Mesothelial cell of epicardium (in vitro differentiated cells): ENCODE results near the gene MATR3. TPM values are rescaled to one million over a fixed set of nuclear protein-coding genes. Genes with fewer than 3 reads are reported as not detected.
"Not testable (repeated sequence)": the region's sequence is repeated elsewhere in the genome, so short reads cannot be mapped to it uniquely, and the experiment has no call there.

Experiments used
- DNase-seq, 2 experiments: peaks; one replicate each; pipeline ENCODE4 v3.0.0; 2021; ENCODE audit warnings: low spot score in 2 of 2; ENCODE audit not compliant: unreplicated experiment in 2 of 2
- H3K27ac Mint-ChIP-seq: 2 replicates; pipeline ENCODE4 v1.8.0; 2021; ENCODE audit warnings: mixed read lengths
- H3K27me3 Mint-ChIP-seq: 2 replicates; pipeline ENCODE4 v1.8.0; 2021; ENCODE audit warnings: low read depth, mixed read lengths
- H3K36me3 Mint-ChIP-seq: 2 replicates; pipeline ENCODE4 v1.8.0; 2021; ENCODE audit warnings: mixed read lengths
- H3K4me1 Mint-ChIP-seq: 2 replicates; pipeline ENCODE4 v1.8.0; 2021; ENCODE audit warnings: mixed read lengths
- H3K4me3 Mint-ChIP-seq: 2 replicates; pipeline ENCODE4 v1.8.0; 2021; ENCODE audit warnings: mild to moderate bottlenecking, moderate library complexity, mixed read lengths
- H3K9me3 Mint-ChIP-seq: 2 replicates; pipeline ENCODE4 v1.8.0; 2021; ENCODE audit warnings: mixed read lengths
- total RNA-seq: library from RNA; stranded (reverse); gene quantifications from 3 replicates; pipeline ENCODE4 v1.2.1, GENCODE V29; 2021
- TF ChIP-seq, protein P1 (sequence below): fragments of 200-600 bp; sonication (generic); IDR thresholded peaks from one replicate; pipeline ENCODE4 v1.5.0; 2021; ENCODE audit warnings: antibody characterized with exemption; ENCODE audit not compliant: unreplicated experiment

MATR3 gene
- total RNA-seq, 1 donor from 2014 or later, result 318 TPM

- Mint-ChIP-seq H3K4me3 (peak within 1 kb of the TSS; percentile 96), H3K27ac (peak within 1 kb of the TSS; percentile 99), H3K36me3 (peaks cover 15% of the 10 kb centered on the region), H3K9me3 (no peaks in the 10 kb centered on the region), H3K4me1 (peaks cover 30% of the 10 kb centered on the region), H3K27me3 (no peaks in the 10 kb centered on the region)
- DNase-seq, result peak; percentile 97 to 98
- TF ChIP-seq, protein P1, sequence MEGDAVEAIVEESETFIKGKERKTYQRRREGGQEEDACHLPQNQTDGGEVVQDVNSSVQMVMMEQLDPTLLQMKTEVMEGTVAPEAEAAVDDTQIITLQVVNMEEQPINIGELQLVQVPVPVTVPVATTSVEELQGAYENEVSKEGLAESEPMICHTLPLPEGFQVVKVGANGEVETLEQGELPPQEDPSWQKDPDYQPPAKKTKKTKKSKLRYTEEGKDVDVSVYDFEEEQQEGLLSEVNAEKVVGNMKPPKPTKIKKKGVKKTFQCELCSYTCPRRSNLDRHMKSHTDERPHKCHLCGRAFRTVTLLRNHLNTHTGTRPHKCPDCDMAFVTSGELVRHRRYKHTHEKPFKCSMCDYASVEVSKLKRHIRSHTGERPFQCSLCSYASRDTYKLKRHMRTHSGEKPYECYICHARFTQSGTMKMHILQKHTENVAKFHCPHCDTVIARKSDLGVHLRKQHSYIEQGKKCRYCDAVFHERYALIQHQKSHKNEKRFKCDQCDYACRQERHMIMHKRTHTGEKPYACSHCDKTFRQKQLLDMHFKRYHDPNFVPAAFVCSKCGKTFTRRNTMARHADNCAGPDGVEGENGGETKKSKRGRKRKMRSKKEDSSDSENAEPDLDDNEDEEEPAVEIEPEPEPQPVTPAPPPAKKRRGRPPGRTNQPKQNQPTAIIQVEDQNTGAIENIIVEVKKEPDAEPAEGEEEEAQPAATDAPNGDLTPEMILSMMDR, result peak; percentile 53
Observed at GRCh38 chr5:139341689-139342422, 48.3 kb downstream of the MATR3 start, which contains the start of gene PAIP2. PAIP2 (plus strand) TSS chr5:139341854; CDS start chr5:139363785, 21,931 bp downstream.

DNA sequence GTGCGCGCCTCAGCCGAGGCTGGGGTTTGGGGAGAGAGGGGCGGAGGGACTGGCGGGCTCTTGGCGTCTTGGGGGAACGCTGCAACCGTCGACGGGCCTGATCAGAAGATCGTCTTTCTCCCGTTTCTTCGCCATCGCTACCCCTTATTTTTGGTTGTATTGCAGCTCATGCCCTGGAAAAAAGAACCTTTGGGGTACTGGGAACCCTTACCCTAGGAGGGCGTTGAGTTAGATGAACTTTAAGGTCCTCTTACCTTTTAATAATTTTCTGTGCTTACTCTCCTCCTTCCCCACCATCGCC, 48.8 kb downstream of the MATR3 start:
- Mint-ChIP-seq H3K27me3 (no peaks in the 10 kb centered on the region), H3K4me1 (peaks cover 30% of the 10 kb centered on the region), H3K36me3 (peaks cover 17% of the 10 kb centered on the region), H3K9me3 (no peaks in the 10 kb centered on the region), H3K27ac (peak overlapping the region; percentile 99), H3K4me3 (peak overlapping the region; percentile 96)
- TF ChIP-seq, protein P1, result no peak
- DNase-seq, result no peak

- Mint-ChIP-seq H3K36me3 (peaks cover 17% of the 10 kb centered on the region), H3K9me3 (no peaks in the 10 kb centered on the region), H3K27ac (peak overlapping the region; percentile 99), H3K4me3 (peak overlapping the region; percentile 96), H3K27me3 (no peaks in the 10 kb centered on the region), H3K4me1 (peaks cover 30% of the 10 kb centered on the region)
- DNase-seq, result no peak
- TF ChIP-seq, protein P1, result no peak
Observed at GRCh38 chr5:139343476-139343875, 49.9 kb downstream of the MATR3 start.

DNA sequence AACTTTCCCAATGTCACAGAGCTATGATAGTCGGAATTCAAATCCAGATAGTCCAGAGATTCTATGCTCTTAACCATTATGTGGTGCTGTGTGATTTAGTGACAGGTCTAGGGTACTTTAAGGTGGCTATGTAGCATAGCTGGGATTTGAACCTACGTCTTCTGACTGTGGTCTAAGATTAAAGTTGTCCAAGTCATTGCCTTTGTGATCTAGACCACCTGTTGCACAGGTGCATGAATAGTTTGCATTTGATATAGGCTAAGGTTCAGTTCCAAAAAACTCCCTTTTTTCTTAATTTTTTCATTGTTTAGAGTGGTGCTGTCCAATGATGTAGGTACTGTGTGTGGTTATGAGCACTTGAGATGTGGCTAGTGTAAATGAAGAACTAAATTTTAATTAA, 50.6 kb downstream of the MATR3 start:
- Mint-ChIP-seq H3K4me1 (peaks cover 30% of the 10 kb centered on the region), H3K9me3 (no peaks in the 10 kb centered on the region), H3K27ac (no peak overlapping the region), H3K4me3 (peak overlapping the region; percentile 44), H3K36me3 (peaks cover 20% of the 10 kb centered on the region), H3K27me3 (no peaks in the 10 kb centered on the region)
- TF ChIP-seq, protein P1, result no peak
- DNase-seq, result no peak

GRCh38 chr5:139345442-139345841, 51.9 kb downstream of the MATR3 start:
- not testable (repeated sequence) for DNase-seq, H3K9me3 Mint-ChIP-seq, H3K4me3 Mint-ChIP-seq, H3K27ac Mint-ChIP-seq, H3K27me3 Mint-ChIP-seq
- peaks cover 30% of the 10 kb centered on the region for H3K4me1 Mint-ChIP-seq
- H3K36me3 Mint-ChIP-seq, result peaks cover 20% of the 10 kb centered on the region

DNA sequence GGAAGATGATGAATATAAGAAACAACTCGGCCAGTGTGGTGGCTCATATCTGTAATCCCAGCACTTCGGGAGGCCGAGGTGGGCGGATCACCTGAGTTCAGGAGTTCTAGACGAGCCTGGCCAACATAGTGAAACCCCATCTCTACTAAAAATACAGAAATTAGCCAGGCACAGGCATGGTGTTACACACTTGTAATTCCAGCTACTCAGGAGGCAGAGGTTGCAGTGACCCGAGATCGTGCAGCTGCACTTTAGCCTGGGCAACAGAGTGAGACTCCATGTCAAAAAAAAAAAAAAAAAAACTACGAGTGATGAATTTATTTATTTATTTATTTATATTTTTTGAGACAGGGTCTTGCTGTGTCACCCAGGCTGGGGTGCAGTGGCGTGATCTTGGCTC, 54.3 kb downstream of the MATR3 start:
- H3K4me1 Mint-ChIP-seq, result peaks cover 20% of the 10 kb centered on the region
- not testable (repeated sequence) for H3K9me3 Mint-ChIP-seq, H3K27me3 Mint-ChIP-seq, H3K27ac Mint-ChIP-seq, DNase-seq, H3K4me3 Mint-ChIP-seq
- H3K36me3 Mint-ChIP-seq, result peaks cover 26% of the 10 kb centered on the region
